Left renal pelvis (tissue), 4 donors: ENCODE data around the gene PPP6C. TPM values are rescaled to one million over a fixed set of nuclear protein-coding genes. Genes with fewer than 3 reads are reported as not detected.

ENCODE experiments used
- DNase-seq, 4 donors: peaks; one replicate each; pipeline ENCODE4 v3.0.0-alpha.2; 2013; ENCODE audit warnings: low read depth in 4 of 4, low spot score in 3 of 4
- polyA plus RNA-seq, 4 donors: library from polyadenylated mRNA; unstranded; fragments of 120-200 nt; gene quantifications; one replicate each; pipeline ENCODE4 v1.2.1, GENCODE V29; 2013; ENCODE audit not compliant: insufficient read length in 4 of 4

Gene PPP6C
- polyA plus RNA-seq, 4 donors, result 45.3 to 66.4 (median 54.4) TPM

- no peak for DNase-seq
These were observed 85.7 kb downstream of the PPP6C start for GRCh38 chr9:125103770-125104460.

- DNase-seq, result no peak
These were observed 86.6 kb downstream of the PPP6C start for GRCh38 chr9:125103021-125103420.

GRCh38 chr9:125100822-125101221, 88.8 kb downstream of the PPP6C start:
- DNase-seq, result no peak

GRCh38 chr9:125099816-125100215, 89.8 kb downstream of the PPP6C start:
- no peak for DNase-seq

Other genes with a start within 250 kb of the PPP6C start
- 10 to 100 TPM; 12.8 to 19.3 (median 16.4) TPM for gene GOLGA1, start 248.7 kb downstream of the PPP6C start, polyA plus RNA-seq
- 10 to 100 TPM in 3 of 4 donors, 1 to 10 TPM in 1; 9.5 to 12.3 (median 10.8) TPM for gene SCAI, start 46.3 kb downstream of the PPP6C start, polyA plus RNA-seq
- 10 to 100 TPM; 19.5 to 23.6 (median 21.2) TPM for gene RABEPK, start 10.7 kb upstream of the PPP6C start, polyA plus RNA-seq
- gene HSPA5, start 51.5 kb upstream of the PPP6C start, polyA plus RNA-seq, result 100 to 1,000 TPM; 334 to 484 (median 389) TPM
- gene GAPVD1, start 72.0 kb upstream of the PPP6C start, polyA plus RNA-seq, result 10 to 100 TPM; 27.2 to 37.3 (median 31.2) TPM